ENCODE results near the gene RHBDL1.

Gene RHBDL1

GRCh38 chr16:674968-675883 lies at the start of gene RHBDL1:
TSS of gene RHBDL1 (plus strand) at chr16:675671. CDS start at chr16:675791, 120 bp downstream.
- FAIRE-seq (no peak), DNase-seq (ENCODE audit: low spot score) (no peak)

- DNase-seq (ENCODE audit: low spot score) (no peak), FAIRE-seq (no peak)
Observed at GRCh38 chr16:625977-626765, 49.3 kb upstream of the RHBDL1 start.

GRCh38 chr16:626787-627453 lies 48.6 kb upstream of the RHBDL1 start:
- no peak for FAIRE-seq

GRCh38 chr16:627454-628239 lies 47.8 kb upstream of the RHBDL1 start:
- FAIRE-seq: no peak
- DNase-seq (ENCODE audit: low spot score): no peak

More at GRCh38 chr16:626787-627453, 48.6 kb upstream of the RHBDL1 start:
- DNase-seq (ENCODE audit: low spot score): peak; percentile 95

GRCh38 chr16:628321-629061 lies 47.0 kb upstream of the RHBDL1 start:
- no peak for FAIRE-seq
- no peak for DNase-seq (ENCODE audit: low spot score)

GRCh38 chr16:629185-629832 lies 46.2 kb upstream of the RHBDL1 start:
- DNase-seq (ENCODE audit: low spot score): no peak
- no peak for FAIRE-seq

- DNase-seq (ENCODE audit: low spot score) (no peak), FAIRE-seq (no peak)
Observed at GRCh38 chr16:629833-630248, 45.6 kb upstream of the RHBDL1 start.

GRCh38 chr16:630249-630814 lies 45.1 kb upstream of the RHBDL1 start:
- DNase-seq (ENCODE audit: low spot score) (no peak), FAIRE-seq (no peak)

- FAIRE-seq (no peak), DNase-seq (ENCODE audit: low spot score) (no peak)
Observed at GRCh38 chr16:630815-631405, 44.6 kb upstream of the RHBDL1 start, which contains the start of gene WFIKKN1. TSS of gene WFIKKN1 (plus strand) at chr16:630985. CDS start at chr16:631254, 269 bp downstream.

- DNase-seq (ENCODE audit: low spot score) (no peak), FAIRE-seq (no peak)
Observed at GRCh38 chr16:631808-632358, 43.6 kb upstream of the RHBDL1 start.

GRCh38 chr16:632486-633335 lies 42.8 kb upstream of the RHBDL1 start:
- DNase-seq (ENCODE audit: low spot score) (no peak), FAIRE-seq (no peak)

- DNase-seq (ENCODE audit: low spot score) (no peak), FAIRE-seq (no peak)
Observed at GRCh38 chr16:633336-634050, 42.0 kb upstream of the RHBDL1 start.

GRCh38 chr16:634051-634670 lies 41.3 kb upstream of the RHBDL1 start:
- FAIRE-seq: no peak

GRCh38 chr16:634996-635395 lies 40.5 kb upstream of the RHBDL1 start:
- no peak for FAIRE-seq
- no peak for DNase-seq (ENCODE audit: low spot score)

More at GRCh38 chr16:634051-634670, 41.3 kb upstream of the RHBDL1 start:
- DNase-seq (ENCODE audit: low spot score): no peak

GRCh38 chr16:635573-636205 lies 39.8 kb upstream of the RHBDL1 start:
- no peak for FAIRE-seq

More at GRCh38 chr16:635573-636205, 39.8 kb upstream of the RHBDL1 start:
- DNase-seq (ENCODE audit: low spot score): no peak
